ENCODE measurements around the gene HDAC8. TPM values are rescaled to one million over a fixed set of nuclear protein-coding genes. Genes with fewer than 3 reads are reported as not detected.

HDAC8 gene
- polyA plus RNA-seq, 1 donor: 41.9 TPM

DNA sequence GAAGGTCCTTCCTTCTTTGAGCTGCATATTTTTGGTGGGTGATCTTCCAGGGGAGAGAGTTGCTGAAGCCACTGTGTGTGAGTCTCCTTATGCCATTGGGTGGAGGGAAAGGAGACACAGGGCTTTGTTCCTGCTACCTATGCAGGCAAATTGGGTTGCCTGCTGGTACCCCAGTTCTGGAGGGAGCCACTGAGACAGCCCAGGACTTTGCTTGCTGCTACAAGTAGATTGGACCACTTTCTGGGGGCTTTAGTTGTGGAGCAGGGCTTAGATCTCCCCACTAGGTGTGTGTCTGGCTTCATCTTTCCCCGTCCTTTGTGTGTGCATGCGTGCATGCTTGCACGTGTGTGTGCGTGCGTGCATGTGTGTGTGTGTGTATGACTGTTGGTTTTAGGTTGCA lies 276.9 kb downstream of the HDAC8 start:
- DNase-seq: no peak

DNA sequence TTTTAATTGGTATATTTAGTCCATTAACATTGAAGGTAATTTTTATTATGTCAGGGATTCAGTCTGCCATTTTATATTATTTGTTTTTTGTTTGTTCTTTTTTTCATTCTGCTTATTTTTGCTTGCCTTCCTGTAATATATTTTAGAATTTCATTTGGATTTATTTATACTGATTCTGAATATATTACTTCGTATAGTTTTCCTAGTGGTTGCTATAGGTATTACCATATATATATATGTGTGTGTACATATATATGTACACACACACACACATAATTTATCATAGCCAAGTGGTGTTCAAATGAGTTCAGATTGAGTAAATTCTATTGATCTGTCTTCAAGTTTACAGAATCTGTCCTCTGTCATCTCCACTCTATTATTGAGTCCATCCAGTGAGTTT lies 278.1 kb downstream of the HDAC8 start:
- no peak for DNase-seq

GRCh38 chrX:72282302-72282701 lies 290.3 kb downstream of the HDAC8 start:
- DNase-seq: no peak

DNA sequence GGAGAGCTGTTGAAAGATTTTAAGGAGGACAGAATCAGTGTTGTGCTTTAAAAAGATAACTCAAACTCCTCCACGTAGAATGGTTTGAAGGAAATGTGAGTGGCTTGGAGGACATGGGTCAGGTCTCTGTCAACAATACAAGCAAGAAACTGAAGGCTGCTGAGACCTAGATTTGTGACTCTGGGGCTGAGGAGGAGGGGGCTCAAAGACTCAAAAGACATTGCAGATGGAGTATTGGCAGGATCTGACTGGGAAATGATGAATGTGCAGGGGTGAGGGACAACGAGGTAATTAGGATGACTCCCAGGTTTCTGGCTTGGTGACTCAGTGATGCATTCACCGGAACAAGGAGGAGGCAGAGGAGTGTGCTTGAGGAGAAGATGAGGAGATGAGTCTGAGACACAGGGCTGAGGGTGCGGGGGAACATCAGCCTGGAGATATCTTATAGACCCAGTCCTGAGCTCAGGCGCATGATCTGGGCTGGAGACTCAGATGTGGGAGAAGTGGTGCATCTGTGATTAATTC lies 292.3 kb downstream of the HDAC8 start:
- peak; percentile 62 for DNase-seq

Other genes with a start within 250 kb of the HDAC8 start
- 6.7 TPM for gene PHKA1, start 141.5 kb upstream of the HDAC8 start, polyA plus RNA-seq (ENCODE audit: insufficient read length)
- 4.9 TPM for gene DMRTC1B, start 204.0 kb upstream of the HDAC8 start, polyA plus RNA-seq (ENCODE audit: insufficient read length)
- not detected for gene FAM236B, start 209.8 kb upstream of the HDAC8 start, polyA plus RNA-seq (ENCODE audit: insufficient read length)
- gene FAM236D, start 235.4 kb upstream of the HDAC8 start, polyA plus RNA-seq (ENCODE audit: insufficient read length): not detected